K562 (cell line): ENCODE data around the gene ZKSCAN4. TPM values are rescaled to one million over a fixed set of nuclear protein-coding genes. Genes with fewer than 3 reads are reported as not detected.

Experiments used
- ARID4B ChIP-seq: sonication (generic); formaldehyde crosslinking; IDR thresholded peaks from 2 replicates; pipeline ENCODE4 v1.8.0; 2022; ENCODE audit warnings: mild to moderate bottlenecking, missing genetic modification reagents
- CC2D1A ChIP-seq: fragments of 450-650 bp; IDR thresholded peaks from 2 replicates; pipeline ENCODE4 v1.6.1; 2017; ENCODE audit warnings: mild to moderate bottlenecking
- CCNT2 ChIP-seq: IDR thresholded peaks from 2 replicates; pipeline ENCODE4 v1.6.1; 2011; ENCODE audit warnings: borderline replicate concordance, low read depth, mild to moderate bottlenecking, moderate library complexity, mixed read lengths, low read length; ENCODE audit not compliant: insufficient read length; ENCODE audit errors: extremely low read depth
- CHD1 ChIP-seq: fragments of 200-600 bp; sonication (generic); IDR thresholded peaks from one replicate; pipeline ENCODE4 v1.6.1; 2012; ENCODE audit warnings: mild to moderate bottlenecking, moderate library complexity, low read length, inconsistent platforms
- HDAC6 ChIP-seq: IDR thresholded peaks from 2 replicates; pipeline ENCODE4 v1.6.1; 2012; ENCODE audit warnings: low read depth, mild to moderate bottlenecking, control low read depth, inconsistent platforms, low read length, moderate library complexity
- NFE2 ChIP-seq: IDR thresholded peaks from 2 replicates; pipeline ENCODE4 v1.6.1; 2014; ENCODE audit warnings: antibody characterized with exemption, low read depth
- PML ChIP-seq: IDR thresholded peaks from 2 replicates; pipeline ENCODE4 v1.6.1; 2012; ENCODE audit warnings: low read length, inconsistent platforms
- POLR2H ChIP-seq: IDR thresholded peaks from 2 replicates; pipeline ENCODE4 v1.6.1; 2016; ENCODE audit warnings: missing genetic modification characterization, low read depth, mild to moderate bottlenecking, control low read depth, missing compliant biosample characterization, moderate library complexity
- PPARD ChIP-seq: fragments of 250-450 bp; sonication (Bioruptor Pico); IDR thresholded peaks from 2 replicates; pipeline ENCODE4 v1.8.0; 2022; ENCODE audit warnings: inconsistent platforms, mild to moderate bottlenecking, moderate library complexity
- SMARCE1 ChIP-seq: fragments of 450-650 bp; IDR thresholded peaks from 2 replicates; pipeline ENCODE4 v1.7.1; 2016; ENCODE audit warnings: mild to moderate bottlenecking
- SPI1 ChIP-seq: IDR thresholded peaks from 2 replicates; pipeline ENCODE4 v1.6.1; 2011; ENCODE audit warnings: low read depth, low read length, control low read depth, borderline replicate concordance
- TEAD2 ChIP-seq: fragments of 450-650 bp; IDR thresholded peaks from 2 replicates; pipeline ENCODE4 v1.6.1; 2016; ENCODE audit warnings: missing genetic modification characterization, control low read depth, missing compliant biosample characterization
- THRA ChIP-seq: fragments of 450-650 bp; IDR thresholded peaks from 2 replicates; pipeline ENCODE4 v1.6.1; 2017; ENCODE audit warnings: mild to moderate bottlenecking, moderate library complexity
- TOE1 ChIP-seq, 2 experiments: fragments of 450-650 bp in 1 of 2; sonication (generic) in 1 of 2; formaldehyde crosslinking in 1 of 2; IDR thresholded peaks; 2 replicates each; pipeline versions ENCODE4 v1.7.1 to v1.8.0; 2016 to 2022; ENCODE audit warnings: borderline replicate concordance in 2 of 2, mild to moderate bottlenecking in 2 of 2, antibody characterized with exemption in 1 of 2, inconsistent platforms in 1 of 2, low read depth in 1 of 2, missing genetic modification reagents in 1 of 2, moderate library complexity in 1 of 2
- ZBED1 ChIP-seq: IDR thresholded peaks from 2 replicates; pipeline ENCODE4 v1.6.1; 2014
- ZNF197 ChIP-seq: fragments of 200-800 bp; sonication (Bioruptor generic); IDR thresholded peaks from 2 replicates; pipeline ENCODE4 v1.6.1; 2016; ENCODE audit warnings: low read depth, missing genetic modification characterization, missing compliant biosample characterization
- ZNF395 ChIP-seq: fragments of 200-800 bp; sonication (Bioruptor generic); IDR thresholded peaks from 2 replicates; pipeline ENCODE4 v1.6.1; 2017; ENCODE audit warnings: missing genetic modification characterization, missing compliant biosample characterization
- ZNF830 ChIP-seq: fragments of 250-450 bp; sonication (Bioruptor Pico); IDR thresholded peaks from 2 replicates; pipeline ENCODE4 v1.5.0; 2021; ENCODE audit warnings: mild to moderate bottlenecking
- polyA plus RNA-seq, 8 experiments: library from polyadenylated mRNA; depleted of rRNA in 4 of 8; stranded (reverse) in 5 of 8; unstranded in 3 of 8; fragments of >200 nt; fragmentation: Nextera tagmentation in 2 of 8; fragmentation: Illumina TruSeq in 1 of 8; extraction: Ambion mirVana in 2 of 8; extraction: Trizol in 1 of 8; gene quantifications; 2 replicates each; pipeline versions ENCODE4 v1.2.1 to v1.2.3, GENCODE V29; 2011 to 2014; ENCODE audit warnings: inconsistent platforms in 1 of 8, missing spikeins in 1 of 8
- total RNA-seq, 7 experiments: library from RNA; depleted of rRNA in 6 of 7; stranded (reverse); fragments of >200 nt in 6 of 7; fragmentation: Illumina TruSeq in 2 of 7; extraction: Trizol in 2 of 7; gene quantifications; 2 replicates each; pipeline versions ENCODE4 v1.2.1 to v1.2.3, GENCODE V29; 2011 to 2021; ENCODE audit warnings: low replicate concordance in 1 of 7

ZKSCAN4 gene
- total and polyA plus RNA-seq, 9 of the 15 experiments (the other 6 are each of a cell fraction or from before 2014, with no cell fraction given) = 1.2 to 5.3 (median 4.7) TPM

GRCh38 chr6:28225056-28225834 lies 26.8 kb downstream of the ZKSCAN4 start, which contains the start of gene ZSCAN9 (continued):
- TF ChIP-seq ZNF197 (peak; percentile 28; the same call in 1 of the 2 replicates), POLR2H (tag) (peak; percentile 92), ARID4B (CRISPR knock-in tag) (peak; percentile 93), PPARD (CRISPR knock-in tag) (no peak), ZBED1 (peak; percentile 44; the same call in 1 of the 2 replicates), SPI1 (peak; percentile 57; the same call in 1 of the 2 replicates), TOE1 (IDR thresholded peaks at IDR 0.05; ENCODE audit: borderline replicate concordance) (peak; percentile 68; the same call in 1 of the 2 replicates), TOE1 (CRISPR knock-in tag; IDR thresholded peaks at IDR 0.05; ENCODE audit: borderline replicate concordance, low read depth) (no peak), PML (peak; percentile 53; the same call in 1 of the 2 replicates), CCNT2 (peak; percentile 36), NFE2 (0 out of 2 replicates have a peak, but pooled peaks have one; percentile 5), ZNF830 (CRISPR knock-in tag) (0 out of 2 replicates have a peak, but pooled peaks have one; percentile 45), TEAD2 (tag) (peak; percentile 35; the same call in 1 of the 2 replicates), THRA (no peak), CC2D1A (peak; percentile 85), ZNF395 (CRISPR knock-in tag) (peak; percentile 86), HDAC6 (no peak), SMARCE1 (peak; percentile 9; the same call in 1 of the 2 replicates), CHD1 (no peak)
